GM19438 (cell line): ENCODE measurements around the gene KCNJ6.
"Not testable (repeated sequence)": the region's sequence is repeated elsewhere in the genome, so short reads cannot be mapped to it uniquely, and the experiment has no call there.

Source experiments
- ATAC-seq: cut with Tn5 transposase; IDR thresholded peaks from one replicate; pipeline ENCODE4 v1.9.1; 2021; ENCODE audit warnings: low read depth; ENCODE audit not compliant: unreplicated experiment

KCNJ6 gene

DNA sequence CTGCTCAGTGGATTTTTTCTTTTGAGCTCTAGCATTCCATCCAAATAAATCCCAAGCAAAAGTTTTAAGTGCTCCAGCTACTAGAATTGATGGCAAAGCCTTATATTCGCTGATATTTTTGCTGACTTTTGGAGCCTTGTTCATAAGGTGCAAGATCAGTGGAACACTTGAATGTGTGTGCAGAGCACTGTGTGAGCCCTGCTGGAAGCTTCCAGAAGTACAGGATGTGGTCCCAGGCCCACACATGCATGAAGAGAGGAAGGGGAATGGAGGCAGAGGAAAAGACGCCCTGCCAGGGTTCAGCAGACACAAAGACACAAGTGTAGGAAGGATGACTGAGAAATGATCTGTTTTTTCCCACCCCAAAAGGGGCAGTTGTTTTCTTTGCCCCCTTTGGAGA lies 169.4 kb downstream of the KCNJ6 start:
- ATAC-seq = no peak

DNA sequence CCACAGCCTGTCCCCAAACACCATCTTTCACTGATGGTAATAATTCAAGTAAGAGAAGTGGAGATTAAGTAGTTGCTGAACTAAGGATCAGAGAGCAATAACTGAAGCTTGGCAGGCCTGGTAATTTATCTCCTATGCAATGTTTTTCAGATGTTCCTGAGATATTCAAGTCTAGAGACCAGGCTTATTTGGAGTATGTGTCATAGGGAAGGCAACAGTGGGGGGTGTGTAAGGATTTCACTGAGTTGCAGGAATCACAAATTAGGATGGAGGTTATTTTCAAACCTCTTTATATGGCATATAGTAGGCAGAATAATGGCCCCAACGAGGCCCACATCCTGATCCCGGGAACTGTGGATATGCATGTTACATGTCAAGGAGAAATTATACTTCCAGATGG lies 171.7 kb downstream of the KCNJ6 start:
- ATAC-seq = no peak

DNA sequence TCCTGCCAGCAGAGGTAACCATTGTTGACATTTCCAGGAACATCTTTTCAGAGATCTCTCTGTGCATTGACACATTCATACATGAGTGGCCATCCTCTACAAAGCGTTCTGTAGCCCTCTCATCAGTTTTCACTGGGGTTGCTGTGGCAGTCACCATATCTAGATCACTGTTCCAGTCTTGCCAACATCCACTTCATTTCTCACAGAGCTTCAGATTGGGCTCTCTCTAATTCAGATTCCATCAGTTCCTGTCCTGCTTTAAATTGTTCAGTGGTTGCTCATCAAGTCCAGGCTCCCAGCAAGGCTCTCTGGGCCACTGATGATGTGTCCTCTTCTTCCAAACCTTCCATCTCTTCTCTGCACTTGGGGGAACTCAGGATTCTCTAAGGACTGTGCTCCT lies 173.7 kb downstream of the KCNJ6 start:
- peak; percentile 11 for ATAC-seq

DNA sequence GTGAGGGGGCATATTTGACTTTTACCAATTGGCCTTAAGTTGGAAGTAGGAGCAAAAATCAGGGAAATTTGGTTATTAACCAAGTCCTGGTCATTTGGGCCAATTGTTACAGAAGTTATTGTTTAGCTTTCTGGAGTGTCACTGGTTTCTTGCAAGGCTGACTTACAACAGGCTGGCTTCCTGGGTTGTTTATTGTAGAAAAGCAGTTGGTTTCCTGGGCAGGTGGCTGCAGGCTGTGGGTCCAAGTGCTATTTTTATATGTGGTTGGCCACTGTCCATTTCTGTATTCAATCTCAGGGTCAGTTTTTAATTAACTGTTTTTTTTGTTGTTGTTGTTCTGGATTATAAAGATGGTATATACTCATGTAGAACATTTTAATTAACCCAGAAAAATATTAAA lies 174.1 kb downstream of the KCNJ6 start:
- ATAC-seq = peak; percentile 64

DNA sequence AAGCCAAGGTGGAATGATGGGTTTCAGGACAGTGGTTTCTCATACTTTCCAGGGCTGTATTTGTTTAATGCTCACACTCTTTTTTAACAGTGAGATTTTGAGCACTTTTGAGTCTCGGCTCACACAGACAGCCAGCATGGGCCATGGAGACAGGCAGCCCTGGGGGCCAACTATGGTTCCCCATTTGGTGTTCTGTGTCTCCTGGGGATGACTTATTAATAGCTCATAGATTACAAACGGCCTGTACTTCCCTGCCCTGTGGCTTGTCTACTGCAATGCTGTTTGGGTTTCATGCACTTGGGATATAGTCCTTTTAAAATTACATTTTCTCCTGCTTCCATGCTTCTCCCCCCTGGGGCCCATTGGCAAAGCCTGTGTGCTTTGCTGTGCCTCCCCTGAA lies 178.3 kb downstream of the KCNJ6 start:
- no peak for ATAC-seq

DNA sequence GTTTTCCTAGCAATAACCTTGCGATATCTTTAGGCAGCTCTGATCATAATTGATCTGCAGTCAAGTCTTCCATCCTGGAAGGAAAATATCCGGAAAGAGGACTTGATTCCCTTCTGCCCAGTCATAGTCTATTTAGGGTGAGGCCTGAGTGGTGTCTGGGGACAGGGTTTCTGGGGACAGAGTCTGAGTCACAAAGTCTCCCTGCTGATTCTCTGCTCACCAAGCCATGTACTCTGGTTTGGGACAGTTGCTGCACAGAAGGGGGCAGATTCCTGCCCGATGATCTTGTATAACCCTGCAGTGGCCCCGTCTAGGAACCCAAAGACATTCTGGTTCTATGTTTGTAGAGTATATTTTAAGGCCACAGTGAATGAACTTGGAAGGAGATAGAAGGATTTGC lies 178.8 kb downstream of the KCNJ6 start:
- ATAC-seq = no peak

DNA sequence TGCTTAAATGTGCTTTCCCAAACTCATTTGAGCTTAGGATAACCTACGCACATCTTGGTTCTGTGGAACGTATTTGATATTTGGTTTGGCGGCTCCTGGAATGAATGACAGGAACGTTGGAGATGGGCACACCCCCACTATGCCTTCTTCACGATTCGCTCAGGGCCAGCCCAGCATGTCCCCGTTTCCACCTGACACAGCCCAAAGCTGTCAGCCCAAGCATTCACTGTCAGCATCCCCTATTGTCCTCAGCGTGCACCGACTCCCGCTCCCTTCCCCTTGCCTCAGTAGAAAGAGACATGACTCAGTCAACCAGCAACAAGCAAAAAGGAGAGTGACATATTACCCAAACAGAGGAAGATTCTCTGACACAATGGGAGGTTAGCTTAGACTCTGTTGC lies 181.4 kb downstream of the KCNJ6 start:
- no peak for ATAC-seq

DNA sequence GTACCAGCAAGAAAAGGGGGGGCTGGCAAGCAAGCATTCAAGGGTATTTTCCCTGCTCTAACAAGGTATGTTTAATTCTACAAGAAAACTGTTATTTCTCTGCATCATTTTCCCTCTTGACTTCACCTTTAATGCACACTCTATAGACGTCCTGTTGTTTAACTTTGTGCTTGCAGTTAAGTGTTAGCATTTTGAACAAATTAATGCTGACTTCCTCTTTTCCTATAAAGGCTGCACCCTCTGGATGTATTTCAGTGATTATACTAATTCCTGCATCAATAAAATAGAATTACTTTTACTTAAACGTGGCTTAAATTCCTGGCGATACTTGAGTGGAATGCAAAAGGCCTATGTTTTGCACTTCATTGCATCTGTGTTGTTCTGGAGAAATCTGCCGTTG lies 183.3 kb downstream of the KCNJ6 start:
- ATAC-seq = no peak

DNA sequence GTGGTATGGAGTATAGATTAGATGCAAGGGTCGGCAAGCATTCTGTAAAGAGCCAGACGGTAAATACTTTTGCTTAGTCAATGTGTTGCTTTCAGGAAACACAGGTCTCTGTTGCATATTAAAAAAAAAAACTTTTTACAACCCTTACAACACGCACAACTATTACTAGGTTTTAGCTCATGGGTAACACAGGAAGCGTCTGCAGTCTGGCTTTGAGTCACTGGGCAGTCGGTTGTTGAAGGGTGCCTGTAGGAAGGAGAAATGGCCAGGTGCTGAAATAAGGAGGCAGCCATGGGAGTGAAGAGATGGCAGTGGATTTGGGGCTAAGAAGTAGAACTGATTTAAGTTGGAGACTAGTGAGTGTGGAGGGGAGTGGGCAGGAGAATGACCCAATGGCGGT lies 192.1 kb downstream of the KCNJ6 start:
- no peak for ATAC-seq

DNA sequence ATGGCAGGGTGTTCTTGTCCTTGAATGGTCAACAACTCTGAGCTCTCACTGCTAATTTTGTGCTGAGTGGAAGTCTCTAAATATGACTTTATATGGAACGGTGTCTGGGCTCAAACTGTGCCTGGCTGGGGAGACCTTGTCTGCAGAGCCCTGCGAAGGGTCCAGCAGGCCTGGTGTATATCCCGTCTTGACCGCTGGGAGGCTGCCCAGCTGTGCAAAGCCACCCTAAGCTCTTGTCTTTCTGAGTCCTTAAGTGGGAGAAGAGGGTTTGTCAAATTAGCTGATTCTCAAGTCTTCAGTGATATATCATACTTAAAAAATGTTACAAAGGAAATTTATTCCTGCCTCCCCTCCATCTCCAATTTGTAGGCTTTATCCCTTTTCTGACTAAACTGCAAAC lies 198.7 kb downstream of the KCNJ6 start:
- no peak for ATAC-seq

DNA sequence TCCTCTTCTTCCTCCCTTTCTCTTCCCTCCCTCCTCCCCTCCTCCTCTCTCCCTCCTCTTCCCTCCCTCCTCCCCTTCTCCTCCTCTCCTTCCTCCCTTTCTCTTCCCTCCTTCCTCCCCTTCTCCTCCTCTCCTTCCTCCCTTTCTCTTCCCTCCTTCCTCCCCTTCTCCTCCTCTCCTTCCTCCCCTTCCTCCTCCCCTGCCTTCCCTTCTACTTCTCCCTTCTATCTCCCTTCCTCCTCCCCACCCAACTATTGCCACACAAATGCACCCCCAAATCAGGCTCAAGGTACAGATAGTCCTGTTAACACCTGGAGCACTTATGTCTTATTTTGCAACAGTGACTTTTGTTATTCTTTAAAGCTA lies 203.7 kb downstream of the KCNJ6 start:
- ATAC-seq = not testable (repeated sequence)

DNA sequence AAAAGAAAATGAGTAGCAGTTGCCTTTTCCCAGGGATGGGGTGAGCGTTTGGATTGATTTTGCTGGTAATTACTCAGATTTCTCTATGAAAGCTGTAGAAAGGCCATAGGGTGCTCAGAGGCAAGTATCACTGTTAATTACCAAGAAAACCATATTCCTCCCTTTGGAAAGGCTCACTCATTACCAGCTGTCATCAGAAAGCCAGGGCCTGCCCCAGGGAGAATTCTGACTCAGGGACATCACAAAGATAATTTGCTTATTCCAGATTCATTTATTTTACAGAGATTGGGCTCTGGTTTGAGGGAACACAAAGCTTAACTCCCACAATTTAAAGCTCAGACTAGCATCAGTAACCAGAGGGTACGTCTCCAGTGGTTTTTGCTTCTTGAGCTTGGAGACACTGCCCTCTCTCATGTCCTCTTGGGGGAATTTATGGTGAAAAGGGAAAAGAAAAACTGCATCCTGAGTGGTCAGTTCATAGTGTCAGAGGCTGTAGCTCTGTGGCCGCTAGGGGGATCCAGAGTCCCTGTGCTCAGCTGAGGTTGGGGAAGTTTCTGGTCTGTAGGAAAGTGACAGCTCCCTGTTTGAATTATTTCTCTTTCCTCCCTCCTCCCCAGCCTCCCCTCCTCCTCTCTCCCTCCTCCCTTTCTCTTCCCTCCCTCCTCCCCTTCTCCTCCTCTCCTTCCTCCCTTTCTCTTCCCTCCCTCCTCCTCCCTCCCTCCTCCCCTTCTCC lies 204.3 kb downstream of the KCNJ6 start:
- ATAC-seq = peak; percentile 77

DNA sequence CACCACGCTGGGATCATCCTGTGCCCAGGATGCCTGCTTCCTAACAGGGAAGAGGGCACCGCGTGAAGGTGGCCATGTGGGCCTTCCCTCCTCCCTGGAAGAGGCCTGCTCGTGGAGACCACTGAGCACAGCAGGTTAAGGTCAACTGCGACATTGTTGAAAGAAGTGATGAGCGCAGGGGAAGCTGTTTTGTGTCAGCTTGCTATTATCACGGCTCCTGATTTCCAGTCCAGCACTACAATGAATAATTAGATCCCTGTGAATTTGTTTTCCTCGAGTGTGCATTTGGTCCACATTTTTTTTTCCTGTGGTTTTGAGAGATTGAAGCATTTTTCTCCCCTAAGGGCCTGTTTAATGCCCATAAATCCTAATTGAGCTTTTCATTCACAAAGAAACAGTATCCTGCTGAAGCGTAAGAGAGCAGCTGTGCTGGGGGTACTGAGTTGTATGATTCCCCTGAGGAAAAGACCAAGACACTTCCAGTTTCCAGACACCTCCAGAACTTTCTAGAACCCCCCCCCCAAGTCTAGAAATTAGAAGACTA lies 204.9 kb downstream of the KCNJ6 start:
- ATAC-seq = no peak

DNA sequence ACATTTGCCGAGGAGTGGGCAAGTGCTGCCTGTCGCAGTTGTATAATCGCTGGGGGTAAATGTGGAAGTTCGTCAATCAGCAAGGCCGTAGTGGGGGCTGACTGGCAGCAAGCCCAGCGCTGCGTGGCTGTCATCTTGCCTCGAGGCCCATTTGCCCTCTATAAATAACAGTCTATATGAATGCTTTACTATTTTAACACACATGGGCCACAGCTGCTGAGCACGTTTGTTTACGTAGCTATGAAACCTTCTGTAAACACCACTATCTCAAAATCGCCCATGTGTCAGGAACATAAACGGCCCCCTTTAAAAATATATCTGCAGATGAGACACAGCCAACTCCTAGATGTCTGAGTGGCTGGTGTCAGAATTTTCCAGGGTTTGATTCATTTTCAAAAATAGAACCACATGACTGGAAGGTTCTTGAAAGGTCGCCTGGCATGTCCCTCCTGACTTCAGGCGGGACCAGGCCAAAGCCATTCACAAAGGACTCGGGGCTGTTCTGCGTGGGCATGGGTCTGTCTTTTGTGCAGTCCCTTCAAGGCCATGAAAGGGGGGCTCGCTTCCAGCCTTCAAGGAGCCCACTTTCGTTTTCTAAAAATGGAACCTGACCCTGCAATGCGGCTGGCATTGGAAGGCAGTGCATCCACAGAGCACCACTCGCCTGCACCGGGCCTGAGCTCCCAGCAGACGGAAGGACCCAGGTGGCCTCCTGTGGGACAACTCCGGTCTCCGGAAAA lies 205.5 kb downstream of the KCNJ6 start:
- no peak for ATAC-seq

DNA sequence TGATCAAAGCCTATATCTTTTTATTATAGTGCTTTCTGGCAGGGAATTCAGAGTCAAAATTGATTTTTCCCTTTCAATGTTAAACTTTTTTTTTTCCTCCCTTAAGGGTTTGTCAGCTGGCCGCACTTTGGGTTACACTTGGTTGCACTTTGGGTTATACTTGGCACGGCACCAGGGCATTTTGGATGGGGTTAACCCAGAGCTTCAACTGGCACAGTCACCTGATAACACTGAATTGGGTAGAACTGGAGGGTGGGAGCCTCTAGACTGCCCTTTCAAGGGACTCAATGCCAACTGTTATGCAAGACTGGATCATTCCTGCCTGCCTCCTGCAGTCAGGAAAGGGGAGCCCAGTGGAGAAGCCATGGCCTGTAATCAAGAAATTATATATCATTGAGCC lies 211.5 kb downstream of the KCNJ6 start:
- ATAC-seq = no peak

DNA sequence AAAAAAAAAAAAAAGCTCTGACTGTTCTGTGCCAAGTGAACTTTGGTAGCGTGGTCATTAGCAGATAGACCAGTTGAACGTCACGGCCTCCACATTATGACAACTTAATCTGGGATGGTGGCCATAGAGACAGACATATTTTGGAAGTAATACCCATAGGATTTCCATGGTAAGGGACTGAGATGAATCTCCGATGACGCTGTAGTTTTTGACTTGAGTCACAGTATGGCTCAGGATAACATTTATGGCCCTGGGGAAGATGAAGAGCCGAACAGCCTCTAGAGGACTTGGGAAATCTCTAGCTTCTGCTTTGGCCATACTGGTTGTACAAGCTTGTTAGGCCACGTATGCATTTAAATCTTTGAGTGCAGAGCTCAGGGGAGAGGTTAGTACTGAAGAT lies 214.0 kb downstream of the KCNJ6 start:
- no peak for ATAC-seq

DNA sequence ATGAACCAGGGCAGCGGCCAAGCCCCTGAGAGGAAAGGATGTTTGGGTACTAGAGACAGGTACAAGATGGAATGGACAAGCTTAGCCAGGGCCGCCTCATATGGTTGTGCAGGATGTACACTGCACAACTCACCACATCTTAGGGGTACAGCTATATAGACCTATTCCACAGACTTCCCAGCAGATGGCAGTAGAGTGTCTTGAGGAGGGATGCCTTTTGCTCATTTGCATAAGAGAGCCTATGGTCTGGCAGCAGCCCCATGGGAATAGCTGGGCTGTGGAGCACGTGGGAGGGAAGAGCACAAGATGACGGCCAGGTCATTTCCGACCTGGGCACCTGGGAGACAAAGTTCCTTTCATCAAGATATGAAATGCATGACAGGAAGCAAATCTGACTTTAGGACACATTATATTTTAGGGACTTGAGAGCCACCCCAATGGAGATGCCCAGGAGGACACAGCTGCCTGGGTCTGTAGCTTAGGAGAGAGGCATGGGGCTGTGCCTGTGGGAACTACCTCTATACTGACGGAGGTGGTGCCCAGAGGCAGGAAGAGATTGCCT lies 215.5 kb downstream of the KCNJ6 start:
- peak; percentile 85 for ATAC-seq

DNA sequence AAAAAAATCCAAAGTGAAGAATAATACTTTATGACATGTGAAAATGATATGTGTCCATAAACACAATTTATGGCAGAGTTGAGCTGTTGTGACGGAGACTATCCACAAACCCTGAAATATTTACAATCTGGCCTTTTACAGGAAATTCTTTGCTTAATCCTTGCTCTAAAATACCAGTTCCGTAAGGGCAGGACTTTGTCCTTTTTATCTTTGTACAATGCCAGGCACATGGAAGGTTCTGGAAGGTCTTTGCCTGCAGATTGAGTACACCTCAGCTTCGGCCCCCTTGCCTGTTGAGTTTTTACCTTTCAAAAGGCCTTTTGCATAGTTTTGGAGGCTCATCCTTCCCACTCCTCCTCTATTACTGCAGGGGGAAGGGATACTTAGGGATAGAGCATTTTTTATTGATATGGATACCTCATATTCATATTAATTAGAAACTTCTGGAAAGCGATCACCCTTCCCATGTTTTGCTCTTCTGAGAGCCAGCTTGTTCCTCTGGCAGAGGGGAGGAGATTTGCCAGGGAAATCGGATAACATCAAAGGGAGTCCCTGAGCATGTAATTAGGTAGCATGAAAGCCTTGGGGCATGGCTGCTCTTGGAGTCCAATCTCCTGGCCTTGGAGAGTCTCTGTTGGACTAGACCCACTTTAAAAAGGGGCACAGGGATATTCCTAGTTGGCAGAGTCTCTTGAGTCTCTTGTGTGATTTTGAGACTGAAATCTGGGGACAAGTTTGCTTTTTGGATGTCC lies 217.1 kb downstream of the KCNJ6 start:
- no peak for ATAC-seq

DNA sequence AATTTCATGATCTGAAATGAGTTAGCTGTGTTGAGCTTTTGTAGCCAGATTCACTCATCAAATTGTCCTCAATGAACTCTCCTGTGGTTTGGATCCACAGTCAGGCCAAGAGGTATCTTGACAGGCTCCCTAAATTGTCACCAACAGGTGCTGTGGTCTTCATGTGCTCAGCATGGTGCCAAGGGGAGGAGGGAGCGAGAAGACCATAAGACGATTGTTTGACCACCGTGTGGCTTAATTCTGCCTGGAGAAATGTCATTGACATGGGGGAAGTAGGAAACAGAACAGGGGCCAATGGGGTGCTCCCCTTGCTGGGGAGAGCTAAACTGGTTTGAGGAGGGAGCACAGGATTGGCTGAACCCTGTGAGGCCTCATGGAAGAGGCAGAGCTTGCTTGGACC lies 219.3 kb downstream of the KCNJ6 start:
- ATAC-seq = no peak

DNA sequence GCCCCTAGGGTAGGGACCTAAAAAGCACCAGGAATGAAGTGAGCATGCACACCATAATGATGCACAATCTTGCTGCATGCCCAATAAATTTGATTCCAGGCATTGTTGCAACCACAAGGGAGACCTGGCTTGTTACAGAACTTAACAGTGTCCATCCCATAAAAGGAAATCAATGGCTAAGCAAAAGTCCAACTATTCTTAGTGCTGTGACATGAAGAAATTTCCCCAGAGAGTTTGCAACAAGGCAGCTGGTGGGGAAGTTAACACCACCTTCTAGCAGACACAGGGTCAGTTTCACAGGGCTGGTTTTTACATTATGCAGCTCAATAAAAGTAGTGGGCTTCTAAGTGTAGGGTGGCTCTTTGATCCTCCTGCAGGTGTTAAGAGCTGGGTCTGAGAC lies 221.1 kb downstream of the KCNJ6 start:
- ATAC-seq = no peak
